Liver (tissue), 3 donors: ENCODE data around the gene GHR.

Experiments used
- CTCF ChIP-seq: fragments of 150-350 bp; IDR thresholded peaks from 2 replicates; pipeline ENCODE4 v1.5.1; 2017; ENCODE audit warnings: improper control_type of control experiment, low read depth, low read length; ENCODE audit not compliant: missing input control
- JUND ChIP-seq, 2 donors: IDR thresholded peaks; 2 replicates each; pipeline ENCODE4 v1.6.1; 2016; ENCODE audit warnings: antibody characterized with exemption in 2 of 2
- MAX ChIP-seq: IDR thresholded peaks from 2 replicates; pipeline ENCODE4 v1.6.1; 2016; ENCODE audit warnings: antibody characterized with exemption
- REST ChIP-seq: IDR thresholded peaks from 2 replicates; pipeline ENCODE4 v1.6.1; 2016; ENCODE audit warnings: antibody characterized with exemption, mild to moderate bottlenecking
- RXRA ChIP-seq, 2 donors: IDR thresholded peaks; 2 replicates each; pipeline ENCODE4 v1.6.1; 2017 to 2018; ENCODE audit warnings: antibody characterized with exemption in 2 of 2, mild to moderate bottlenecking in 1 of 2
- TAF1 ChIP-seq: conservative IDR thresholded peaks from 2 replicates; pipeline ENCODE4 v1.6.1; 2016; ENCODE audit warnings: antibody characterized with exemption, mild to moderate bottlenecking
- TF ChIP-seq, protein P1 (sequence below): IDR thresholded peaks from 2 replicates; pipeline ENCODE4 v1.6.1; 2016; ENCODE audit warnings: antibody characterized with exemption
- TF ChIP-seq, protein P2 (sequence below): IDR thresholded peaks from 2 replicates; pipeline ENCODE4 v1.6.1; 2016; ENCODE audit warnings: antibody characterized with exemption
- donor health status: healthy.
- donor health status: healthy.

DNA sequence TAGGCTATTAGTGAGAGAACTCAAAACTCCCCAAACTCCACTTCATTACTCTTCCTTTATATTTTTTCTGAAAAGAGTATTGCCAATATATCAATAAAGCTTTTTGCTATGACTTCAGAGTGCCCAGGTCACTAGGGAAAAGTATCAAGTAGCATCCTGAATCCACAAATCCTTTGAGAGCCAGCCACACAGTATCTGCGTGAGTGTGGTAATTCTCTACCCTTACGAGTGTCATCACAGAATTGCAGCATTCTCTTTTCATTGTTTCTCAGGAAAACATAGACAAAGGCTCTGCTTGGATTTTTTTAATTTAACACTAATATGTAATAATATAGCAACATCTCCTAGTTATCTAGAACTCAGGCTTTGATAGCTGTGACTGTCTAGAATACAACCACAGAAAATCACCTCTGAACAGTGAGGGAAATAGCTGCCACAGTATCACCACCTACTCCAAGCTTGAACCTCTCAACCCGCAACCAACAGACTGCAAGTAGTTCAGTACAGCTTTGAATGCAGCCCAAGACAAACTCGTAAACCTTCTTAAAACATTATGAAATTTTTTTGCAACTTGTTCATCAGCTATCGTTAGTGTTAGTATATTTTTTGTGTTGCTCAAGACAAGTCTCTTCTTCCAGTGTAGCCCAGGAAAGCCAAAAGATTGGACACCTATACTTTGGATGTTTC, 254.1 kb downstream of the GHR start:
- TF ChIP-seq CTCF = no peak
- no peak for TF ChIP-seq MAX
- TF ChIP-seq JUND (IDR thresholded peaks at IDR 0.05) = no peak
- TF ChIP-seq REST = no peak
- no peak for TF ChIP-seq RXRA (IDR thresholded peaks at IDR 0.05)
- TF ChIP-seq, protein P1, sequence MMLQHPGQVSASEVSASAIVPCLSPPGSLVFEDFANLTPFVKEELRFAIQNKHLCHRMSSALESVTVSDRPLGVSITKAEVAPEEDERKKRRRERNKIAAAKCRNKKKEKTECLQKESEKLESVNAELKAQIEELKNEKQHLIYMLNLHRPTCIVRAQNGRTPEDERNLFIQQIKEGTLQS = no peak
- TF ChIP-seq, protein P2, sequence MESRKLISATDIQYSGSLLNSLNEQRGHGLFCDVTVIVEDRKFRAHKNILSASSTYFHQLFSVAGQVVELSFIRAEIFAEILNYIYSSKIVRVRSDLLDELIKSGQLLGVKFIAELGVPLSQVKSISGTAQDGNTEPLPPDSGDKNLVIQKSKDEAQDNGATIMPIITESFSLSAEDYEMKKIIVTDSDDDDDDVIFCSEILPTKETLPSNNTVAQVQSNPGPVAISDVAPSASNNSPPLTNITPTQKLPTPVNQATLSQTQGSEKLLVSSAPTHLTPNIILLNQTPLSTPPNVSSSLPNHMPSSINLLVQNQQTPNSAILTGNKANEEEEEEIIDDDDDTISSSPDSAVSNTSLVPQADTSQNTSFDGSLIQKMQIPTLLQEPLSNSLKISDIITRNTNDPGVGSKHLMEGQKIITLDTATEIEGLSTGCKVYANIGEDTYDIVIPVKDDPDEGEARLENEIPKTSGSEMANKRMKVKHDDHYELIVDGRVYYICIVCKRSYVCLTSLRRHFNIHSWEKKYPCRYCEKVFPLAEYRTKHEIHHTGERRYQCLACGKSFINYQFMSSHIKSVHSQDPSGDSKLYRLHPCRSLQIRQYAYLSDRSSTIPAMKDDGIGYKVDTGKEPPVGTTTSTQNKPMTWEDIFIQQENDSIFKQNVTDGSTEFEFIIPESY = no peak
- no peak for TF ChIP-seq TAF1
